Tibial nerve (tissue), 3 donors: ENCODE measurements around the gene ATG101.

Experiments used
- CTCF ChIP-seq, 5 experiments: fragments of 200-600 bp in 3 of 5; fragments of 450-650 bp in 2 of 5; sonication (generic) in 3 of 5; IDR thresholded peaks; one replicate each; pipeline ENCODE4 v1.5.1; 2016 to 2019; ENCODE audit warnings: antibody characterized with exemption in 5 of 5, mild to moderate bottlenecking in 3 of 5, moderate library complexity in 2 of 5
- POLR2A ChIP-seq, 2 donors: fragments of 450-650 bp; IDR thresholded peaks; one replicate each; pipeline ENCODE4 v1.6.1; 2017; ENCODE audit warnings: antibody characterized with exemption in 2 of 2, mild to moderate bottlenecking in 2 of 2, moderate library complexity in 2 of 2

- TF ChIP-seq CTCF (IDR thresholded peaks at IDR 0.05) (no peak), POLR2A (IDR thresholded peaks at IDR 0.05) (no peak)
These were observed 33.9 kb upstream of the ATG101 start for GRCh38 chr12:52035926-52036325.
